Activated naive CD8-positive, alpha-beta T cell treated with anti-CD3 and anti-CD28 coated beads, Interleukin-2, amount 50 U/mL, for 24 hours (primary cell): ENCODE measurements around the gene CTNNAL1.
"Not testable (repeated sequence)": the region's sequence is repeated elsewhere in the genome, so short reads cannot be mapped to it uniquely, and the experiment has no call there.

Experiments used
- ATAC-seq: fragments of 150-1000 bp; cut with Tn5 transposase; one replicate; pipeline ENCODE4 v1.10.0; 2021
- DNase-seq: peaks from one replicate; pipeline ENCODE4 v3.0.0; 2021
- H3K27ac Mint-ChIP-seq: one replicate; pipeline ENCODE4 v1.8.0; 2021; ENCODE audit warnings: mild to moderate bottlenecking, mixed read lengths
- H3K27me3 Mint-ChIP-seq: one replicate; pipeline ENCODE4 v1.8.0; 2021; ENCODE audit warnings: mixed read lengths
- H3K36me3 Mint-ChIP-seq: one replicate; pipeline ENCODE4 v1.8.0; 2021; ENCODE audit warnings: low read depth, mixed read lengths
- H3K4me1 Mint-ChIP-seq: one replicate; pipeline ENCODE4 v1.8.0; 2021; ENCODE audit warnings: mixed read lengths
- H3K4me3 Mint-ChIP-seq: one replicate; pipeline ENCODE4 v1.8.0; 2021; ENCODE audit warnings: mild to moderate bottlenecking, moderate library complexity, mixed read lengths
- H3K9me3 Mint-ChIP-seq: one replicate; pipeline ENCODE4 v1.8.0; 2021; ENCODE audit warnings: mixed read lengths

The CTNNAL1 gene

DNA sequence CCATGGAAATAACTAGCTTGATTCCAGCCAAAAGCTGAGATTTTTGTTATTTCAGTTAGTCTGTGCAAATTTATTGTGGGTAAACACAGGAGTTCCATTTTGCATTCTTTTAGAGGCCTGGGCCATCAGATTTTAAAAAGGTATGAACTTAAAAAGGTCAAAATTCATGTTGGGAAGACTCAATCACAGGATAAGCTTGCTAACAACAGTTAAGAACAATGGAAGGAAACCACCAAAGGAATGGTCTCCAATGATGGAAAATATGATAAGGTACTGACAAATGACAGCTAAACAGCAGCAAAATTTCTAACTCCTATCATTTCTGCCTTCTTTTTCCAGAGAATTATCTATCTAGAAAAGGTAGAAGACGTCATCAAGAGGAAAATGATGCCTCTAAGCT lies 63.1 kb downstream of the CTNNAL1 start:
- DNase-seq = no peak

DNA sequence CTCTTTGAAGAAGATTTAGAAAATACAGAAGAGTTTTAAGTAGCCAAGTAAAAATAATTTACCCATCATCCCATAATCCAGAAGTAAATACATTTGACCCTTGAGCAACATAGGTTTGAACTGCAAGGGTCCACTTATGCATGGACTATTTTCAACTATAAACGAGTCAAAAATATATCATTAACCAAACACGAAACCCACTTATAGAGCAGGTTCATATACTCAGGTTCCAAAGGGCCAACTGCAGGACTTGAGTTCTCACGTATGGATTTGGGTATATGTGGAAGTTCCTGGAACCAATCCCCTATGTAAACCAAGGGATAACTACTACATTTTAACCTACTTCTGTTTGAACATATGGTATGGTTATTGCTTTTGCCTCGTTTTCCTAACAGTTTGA lies 73.3 kb downstream of the CTNNAL1 start:
- DNase-seq (no peak), ATAC-seq (no peak)
- Mint-ChIP-seq H3K27me3 (no peaks in the 10 kb centered on the region), H3K9me3 (no peaks in the 10 kb centered on the region), H3K27ac (peak overlapping the region; percentile 20), H3K36me3 (peaks cover 5% of the 10 kb centered on the region), H3K4me1 (peaks cover 5% of the 10 kb centered on the region), H3K4me3 (no peak overlapping the region)

More for the DNA sequence above, 63.1 kb downstream of the CTNNAL1 start:
- no peaks in the 10 kb centered on the region for H3K27me3 Mint-ChIP-seq
- no peaks in the 10 kb centered on the region for H3K9me3 Mint-ChIP-seq
- H3K4me3 Mint-ChIP-seq = no peak overlapping the region
- no peaks in the 10 kb centered on the region for H3K4me1 Mint-ChIP-seq
- ATAC-seq = no peak
- no peaks in the 10 kb centered on the region for H3K36me3 Mint-ChIP-seq
- H3K27ac Mint-ChIP-seq = no peak overlapping the region

DNA sequence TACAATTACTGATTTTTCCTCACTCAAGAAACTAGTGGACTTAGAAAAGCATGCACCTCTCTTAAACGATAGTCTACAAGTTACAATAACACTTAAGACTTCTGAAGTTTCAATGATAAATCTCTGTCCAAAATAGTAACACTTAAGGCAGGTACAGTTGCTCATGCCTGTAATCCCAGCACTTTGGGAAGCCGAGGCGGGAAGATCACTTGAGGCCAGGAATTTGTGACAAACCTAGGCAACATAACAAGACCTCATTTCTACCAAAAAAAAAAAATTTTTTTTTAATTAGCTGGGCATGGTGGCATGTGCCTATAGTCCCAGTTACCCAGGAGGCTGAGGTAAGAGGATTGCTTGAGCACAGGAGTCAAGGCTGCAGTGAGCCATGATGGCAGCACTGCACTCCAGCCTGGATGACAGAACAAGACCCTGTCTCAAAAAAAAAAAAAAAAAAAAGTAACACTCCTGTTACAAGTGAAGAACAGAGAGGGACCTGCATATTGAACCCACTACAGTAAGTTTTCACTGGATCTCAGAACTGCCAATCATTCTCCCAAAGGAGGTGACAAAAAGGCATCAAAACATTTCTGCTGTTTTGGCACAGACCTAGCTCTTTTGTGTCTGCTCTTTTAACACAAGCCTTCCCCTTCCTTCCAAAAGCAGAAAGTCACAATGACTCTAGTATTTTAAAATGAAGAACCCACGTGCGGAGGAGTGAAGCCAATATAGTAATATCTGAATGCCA lies 75.6 kb downstream of the CTNNAL1 start:
- Mint-ChIP-seq H3K36me3 (peaks cover 10% of the 10 kb centered on the region), H3K9me3 (no peaks in the 10 kb centered on the region), H3K4me3 (no peak overlapping the region), H3K4me1 (peaks cover 17% of the 10 kb centered on the region), H3K27me3 (no peaks in the 10 kb centered on the region), H3K27ac (no peak overlapping the region)
- no peak for DNase-seq
- no peak for ATAC-seq

DNA sequence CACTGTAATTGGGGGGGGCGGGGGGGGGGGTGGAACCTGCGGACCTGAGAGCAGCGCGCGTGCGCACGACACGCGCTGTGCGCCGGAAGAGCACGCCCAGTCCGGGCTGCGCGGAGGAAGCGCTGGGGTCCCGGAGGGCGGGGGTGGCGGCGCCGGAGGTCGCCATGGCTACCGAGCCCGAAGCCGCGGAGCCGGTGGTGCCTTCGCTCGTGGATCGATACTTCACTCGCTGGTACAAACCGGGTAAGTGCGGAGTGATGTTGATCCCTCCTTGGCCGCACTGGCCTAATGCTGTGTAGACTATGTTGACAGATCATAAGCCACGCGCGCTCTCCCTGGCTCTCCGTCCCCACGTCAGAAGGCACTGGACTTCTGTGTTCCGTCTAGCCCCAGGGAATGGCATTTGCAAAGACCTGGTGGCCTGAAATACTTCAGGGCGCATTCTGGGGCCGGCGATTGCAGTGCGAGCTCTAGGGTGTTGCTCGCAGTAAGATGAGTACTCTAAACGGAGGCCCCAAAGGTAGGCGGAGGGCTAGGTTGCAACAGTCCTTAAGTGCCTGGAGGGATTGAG lies 78.9 kb downstream of the CTNNAL1 start, which contains the start of gene ABITRAM:
TSS of gene ABITRAM (plus strand) at position 78 of the 571 bp plus-strand sequence. CDS start at position 165, 87 bp downstream.
- Mint-ChIP-seq H3K27me3 (no peaks in the 10 kb centered on the region), H3K27ac (peak within 1 kb of the TSS; percentile 98), H3K4me3 (peak within 1 kb of the TSS; percentile 99), H3K9me3 (no peaks in the 10 kb centered on the region), H3K4me1 (peaks cover 29% of the 10 kb centered on the region), H3K36me3 (peaks cover 12% of the 10 kb centered on the region)
- DNase-seq (peak; percentile 81), ATAC-seq (peak; percentile 82)

DNA sequence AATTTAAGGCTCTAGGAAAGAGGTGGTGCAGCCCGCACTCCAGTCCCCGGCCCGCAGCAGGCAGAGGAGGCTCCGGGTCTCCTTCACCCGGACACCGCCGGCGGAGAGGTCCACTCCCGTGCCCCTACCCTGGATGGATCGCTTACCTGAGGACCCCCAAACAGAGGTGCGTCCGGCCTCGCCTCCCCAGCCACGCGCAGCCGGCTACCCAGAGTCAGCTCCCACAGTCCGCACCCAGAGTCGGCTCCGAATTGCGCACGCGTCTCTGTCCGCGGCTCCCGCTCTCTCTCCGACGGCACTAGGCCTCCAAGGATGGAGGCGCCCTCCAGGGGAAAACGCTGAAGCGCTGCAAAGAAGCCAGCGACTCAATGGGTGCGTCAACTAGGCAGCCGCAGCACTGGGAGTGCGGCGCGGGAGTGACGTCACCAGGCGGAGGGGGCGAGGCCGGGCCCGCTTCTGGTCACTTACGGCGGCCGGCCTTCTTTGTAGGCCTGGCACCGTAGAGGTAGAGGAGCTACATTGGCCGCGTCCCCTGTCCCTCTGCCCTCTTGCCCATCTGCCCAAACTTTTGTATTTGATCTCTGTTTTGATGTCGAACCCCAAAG lies 79.5 kb downstream of the CTNNAL1 start, which contains the start of gene ELP1:
TSS of gene ELP1 (minus strand) at position 407 of the 605 bp plus-strand sequence. CDS start 2,978 bp downstream, outside the sequence.
- Mint-ChIP-seq H3K4me1 (peaks cover 29% of the 10 kb centered on the region), H3K9me3 (no peaks in the 10 kb centered on the region), H3K27ac (peak within 1 kb of the TSS; percentile 98), H3K4me3 (peak within 1 kb of the TSS; percentile 99), H3K36me3 (peaks cover 15% of the 10 kb centered on the region), H3K27me3 (no peaks in the 10 kb centered on the region)
- DNase-seq = peak; percentile 93
- peak; percentile 92 for ATAC-seq

DNA sequence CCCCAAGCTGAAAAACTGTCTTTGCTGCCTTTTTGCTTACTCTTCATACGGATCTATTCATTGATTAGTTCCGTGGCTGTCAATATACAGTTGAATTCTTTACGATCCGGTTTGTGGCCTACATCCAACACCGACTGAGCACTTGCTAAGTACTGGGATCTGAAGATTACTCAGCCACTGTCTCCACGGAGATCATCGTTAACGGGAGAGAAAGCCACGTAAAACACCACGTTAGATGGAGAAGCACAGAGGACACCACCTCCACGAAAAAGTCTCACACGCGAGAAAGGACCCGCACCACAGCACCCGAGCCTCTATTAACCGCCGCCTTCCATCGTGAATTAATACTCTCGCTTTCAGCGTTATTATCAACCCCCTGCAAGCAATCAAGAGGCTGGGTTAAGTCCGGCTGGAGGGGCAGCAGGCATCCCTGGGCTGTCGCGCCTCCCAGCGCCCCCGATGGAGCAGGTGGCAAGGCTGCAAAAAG lies 80.0 kb downstream of the CTNNAL1 start:
- Mint-ChIP-seq H3K27ac (peak overlapping the region; percentile 98), H3K9me3 (no peaks in the 10 kb centered on the region), H3K36me3 (peaks cover 19% of the 10 kb centered on the region), H3K4me3 (peak overlapping the region; percentile 99), H3K4me1 (peaks cover 29% of the 10 kb centered on the region), H3K27me3 (no peaks in the 10 kb centered on the region)
- no peak for ATAC-seq
- no peak for DNase-seq

DNA sequence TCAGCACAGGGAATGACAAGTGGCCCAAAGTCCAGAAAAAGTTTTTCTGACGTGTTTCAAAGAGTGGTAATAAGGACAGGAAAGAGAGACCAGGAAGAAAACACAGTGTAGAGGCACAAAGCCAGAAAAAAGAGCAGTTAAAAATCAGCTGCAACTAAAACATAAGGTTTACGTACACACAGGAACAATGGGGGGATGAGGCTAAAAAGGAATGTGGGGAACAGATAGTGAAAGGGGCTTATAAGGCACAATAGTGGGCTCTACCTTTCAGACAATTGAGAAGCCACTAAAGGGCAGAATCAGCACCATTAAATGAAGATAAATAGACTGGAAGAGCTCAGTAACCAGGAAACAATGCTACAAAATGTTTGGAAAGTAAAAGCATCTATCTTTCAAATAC lies 84.9 kb downstream of the CTNNAL1 start:
- DNase-seq (no peak), ATAC-seq (no peak)
- H3K4me1 Mint-ChIP-seq = peaks cover 18% of the 10 kb centered on the region
- no peaks in the 10 kb centered on the region for H3K27me3 Mint-ChIP-seq
- no peak overlapping the region for H3K27ac Mint-ChIP-seq
- no peaks in the 10 kb centered on the region for H3K9me3 Mint-ChIP-seq
- H3K4me3 Mint-ChIP-seq = no peak overlapping the region
- peaks cover 50% of the 10 kb centered on the region for H3K36me3 Mint-ChIP-seq

DNA sequence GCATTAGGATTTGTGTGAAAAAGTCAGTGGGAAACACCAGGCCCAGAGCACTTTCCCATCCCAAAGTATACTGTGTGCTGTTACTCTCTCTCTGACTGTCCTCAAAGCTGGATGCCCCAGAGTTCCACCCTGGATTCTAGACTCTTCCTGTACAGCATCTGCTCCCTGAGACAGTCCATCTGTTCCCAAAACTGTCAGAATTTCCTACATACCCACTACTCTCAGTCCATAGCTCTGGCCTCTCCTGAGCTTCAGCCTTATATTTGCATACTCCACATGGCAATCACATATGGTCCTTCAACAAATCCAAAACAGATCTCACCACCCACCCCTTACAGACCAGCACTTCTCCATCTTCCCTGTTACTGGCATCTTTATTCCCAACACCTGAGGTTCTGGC lies 88.8 kb downstream of the CTNNAL1 start:
- ATAC-seq = no peak
- no peaks in the 10 kb centered on the region for H3K9me3 Mint-ChIP-seq
- H3K4me1 Mint-ChIP-seq = no peaks in the 10 kb centered on the region
- no peak overlapping the region for H3K27ac Mint-ChIP-seq
- peaks cover 56% of the 10 kb centered on the region for H3K36me3 Mint-ChIP-seq
- no peak for DNase-seq
- H3K4me3 Mint-ChIP-seq = no peak overlapping the region
- H3K27me3 Mint-ChIP-seq = no peaks in the 10 kb centered on the region

DNA sequence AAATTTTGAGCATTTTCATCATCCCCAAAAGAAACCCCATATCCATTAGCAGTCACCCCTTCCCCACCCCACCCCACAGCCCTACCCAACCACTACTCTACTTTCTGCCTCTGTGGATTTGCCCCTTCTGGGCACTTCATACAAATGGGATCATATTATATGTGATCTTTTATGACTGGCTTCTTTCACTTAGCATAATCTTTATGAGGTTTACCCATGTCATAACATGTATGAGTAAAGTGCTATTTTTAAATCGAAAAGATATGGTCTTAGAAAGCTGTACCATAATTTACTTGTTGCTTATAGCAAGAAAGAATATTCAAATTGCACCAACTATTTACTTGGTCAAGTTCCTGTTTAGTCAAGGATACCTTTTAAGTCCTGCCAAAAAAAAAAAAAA lies 92.1 kb downstream of the CTNNAL1 start:
- Mint-ChIP-seq H3K36me3 (peaks cover 53% of the 10 kb centered on the region), H3K9me3 (no peaks in the 10 kb centered on the region), H3K27me3 (no peaks in the 10 kb centered on the region), H3K4me1 (no peaks in the 10 kb centered on the region), H3K4me3 (no peak overlapping the region), H3K27ac (no peak overlapping the region)
- no peak for ATAC-seq
- no peak for DNase-seq

DNA sequence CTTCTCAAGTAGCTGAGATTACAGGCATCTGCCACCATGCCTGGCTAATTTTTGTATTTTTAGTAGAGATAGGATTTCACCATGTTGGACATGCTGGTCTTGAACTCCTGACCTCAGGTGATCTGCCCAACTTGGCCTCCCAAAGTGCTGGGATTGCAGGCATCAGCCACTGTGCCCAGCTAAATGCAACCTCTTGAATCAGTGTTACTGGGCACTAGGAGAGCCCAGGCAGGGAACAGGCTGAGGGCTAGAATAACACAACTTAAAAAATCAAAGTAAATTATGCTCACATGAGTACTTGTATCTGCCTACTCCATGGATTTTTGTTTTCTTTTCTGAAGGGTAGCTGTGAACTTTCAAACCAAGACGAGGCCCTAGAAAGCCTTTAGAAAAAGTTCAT lies 92.9 kb downstream of the CTNNAL1 start:
- not testable (repeated sequence) for H3K4me3 Mint-ChIP-seq, DNase-seq, H3K27me3 Mint-ChIP-seq, H3K9me3 Mint-ChIP-seq, H3K27ac Mint-ChIP-seq, H3K4me1 Mint-ChIP-seq, ATAC-seq
- peaks cover 53% of the 10 kb centered on the region for H3K36me3 Mint-ChIP-seq

DNA sequence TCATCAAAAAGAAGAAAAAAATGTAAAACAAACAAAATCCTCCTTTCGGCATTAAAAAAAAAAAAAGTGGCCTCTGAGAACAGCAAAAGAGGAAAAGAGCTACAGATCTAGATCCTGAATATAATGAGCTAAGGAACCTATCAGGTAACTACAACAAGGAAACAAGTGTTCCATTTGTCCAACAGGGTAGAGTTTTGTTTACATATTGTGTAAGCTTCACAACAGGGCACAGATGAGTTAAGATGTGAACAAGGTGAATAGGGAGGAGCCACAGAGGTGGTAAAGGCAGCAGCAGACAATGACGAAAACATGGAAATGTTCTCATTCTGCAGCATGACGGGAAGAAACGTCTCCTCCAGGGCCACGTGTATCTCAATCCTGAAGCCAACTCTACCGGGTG lies 93.8 kb downstream of the CTNNAL1 start:
- Mint-ChIP-seq H3K27me3 (no peaks in the 10 kb centered on the region), H3K4me1 (no peaks in the 10 kb centered on the region), H3K9me3 (no peaks in the 10 kb centered on the region), H3K36me3 (peaks cover 46% of the 10 kb centered on the region), H3K4me3 (no peak overlapping the region), H3K27ac (no peak overlapping the region)
- DNase-seq (no peak), ATAC-seq (no peak)

DNA sequence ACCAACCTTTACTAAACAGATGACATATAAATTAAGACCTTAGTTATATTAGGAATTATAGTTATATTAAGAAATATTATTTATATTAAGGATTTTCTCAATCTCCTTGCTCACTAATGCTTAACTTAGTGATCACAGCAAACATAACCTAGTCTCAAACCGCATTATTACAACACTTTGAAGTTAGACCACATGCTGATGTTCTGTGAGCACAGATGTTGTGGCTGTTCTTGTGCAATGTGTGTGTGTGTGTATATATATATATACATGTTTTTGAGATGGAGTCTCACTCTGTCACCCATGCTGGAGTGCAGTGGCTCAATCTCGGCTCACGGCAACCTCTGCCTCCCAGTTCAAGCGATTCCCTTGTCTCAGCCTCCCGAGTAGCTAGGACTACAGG lies 99.9 kb downstream of the CTNNAL1 start:
- no peaks in the 10 kb centered on the region for H3K9me3 Mint-ChIP-seq
- no peaks in the 10 kb centered on the region for H3K27me3 Mint-ChIP-seq
- ATAC-seq = no peak
- H3K36me3 Mint-ChIP-seq = peaks cover 50% of the 10 kb centered on the region
- H3K4me3 Mint-ChIP-seq = no peak overlapping the region
- no peak for DNase-seq
- H3K27ac Mint-ChIP-seq = no peak overlapping the region
- H3K4me1 Mint-ChIP-seq = peaks cover 8% of the 10 kb centered on the region

DNA sequence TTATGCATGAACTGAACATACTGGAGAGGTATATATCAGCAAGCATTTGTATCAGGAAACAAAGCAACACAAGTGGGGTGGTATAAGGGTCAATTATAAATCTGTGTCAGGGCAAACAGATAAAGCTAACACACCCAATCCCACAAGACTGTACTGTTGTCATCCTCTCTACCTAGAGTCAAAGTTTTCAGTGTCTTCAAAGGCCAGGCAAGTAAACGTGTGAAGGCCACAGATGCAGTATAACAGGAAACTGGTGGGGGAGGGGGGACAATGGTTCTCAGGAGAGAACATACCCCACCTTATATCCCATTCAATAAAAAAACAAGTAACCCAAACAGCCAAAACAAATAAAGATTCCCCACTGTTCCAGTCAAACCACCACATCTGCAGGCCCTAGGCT lies 101.5 kb downstream of the CTNNAL1 start:
- Mint-ChIP-seq H3K4me1 (peaks cover 8% of the 10 kb centered on the region), H3K9me3 (no peaks in the 10 kb centered on the region), H3K27me3 (no peaks in the 10 kb centered on the region), H3K4me3 (no peak overlapping the region), H3K27ac (peak overlapping the region; percentile 15), H3K36me3 (peaks cover 53% of the 10 kb centered on the region)
- no peak for ATAC-seq
- DNase-seq = no peak

DNA sequence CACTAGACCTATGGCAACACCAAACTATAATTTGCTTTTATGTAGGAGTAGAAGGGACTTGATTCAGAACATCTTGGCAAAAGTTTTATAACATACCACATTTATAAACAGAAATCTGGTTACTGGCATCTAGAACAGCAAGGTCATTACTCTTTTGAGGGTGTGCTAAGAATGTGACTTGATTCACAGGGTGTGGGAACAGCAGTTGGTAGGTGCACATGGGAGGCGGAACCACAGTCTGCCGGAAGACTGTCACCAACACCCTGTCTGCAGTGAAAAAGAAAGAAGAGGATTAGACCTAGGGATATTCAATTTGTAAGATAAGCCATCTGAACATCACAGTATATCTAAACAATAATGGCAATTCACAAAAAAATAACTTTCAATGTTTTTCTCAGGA lies 102.4 kb downstream of the CTNNAL1 start:
- peaks cover 55% of the 10 kb centered on the region for H3K36me3 Mint-ChIP-seq
- no peak for DNase-seq
- no peak overlapping the region for H3K4me3 Mint-ChIP-seq
- H3K9me3 Mint-ChIP-seq = no peaks in the 10 kb centered on the region
- no peaks in the 10 kb centered on the region for H3K27me3 Mint-ChIP-seq
- no peak overlapping the region for H3K27ac Mint-ChIP-seq
- ATAC-seq = no peak
- peaks cover 8% of the 10 kb centered on the region for H3K4me1 Mint-ChIP-seq

DNA sequence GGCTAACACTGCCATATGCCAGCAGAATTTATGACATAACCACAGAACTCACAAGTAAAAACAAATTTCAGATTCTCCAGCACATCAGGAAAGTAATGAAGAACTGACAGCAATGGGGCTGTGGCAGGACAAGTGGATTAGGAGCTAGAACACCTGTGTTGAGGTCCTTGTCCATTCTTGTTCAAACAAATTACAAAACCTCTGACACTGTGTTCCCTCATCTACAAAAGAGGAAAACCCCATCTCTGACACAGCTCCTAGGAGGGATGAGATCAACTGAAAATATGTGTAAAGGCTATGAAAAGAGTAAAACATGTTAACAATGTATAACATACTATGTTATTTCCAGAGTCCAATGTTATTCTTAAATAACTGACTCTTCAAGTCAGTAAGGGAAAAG lies 102.9 kb downstream of the CTNNAL1 start:
- Mint-ChIP-seq H3K9me3 (no peaks in the 10 kb centered on the region), H3K27me3 (no peaks in the 10 kb centered on the region), H3K36me3 (peaks cover 53% of the 10 kb centered on the region), H3K4me3 (no peak overlapping the region), H3K4me1 (peaks cover 8% of the 10 kb centered on the region), H3K27ac (no peak overlapping the region)
- no peak for DNase-seq
- ATAC-seq = no peak
